Caco-2 (cell line): ENCODE results near the gene OSBPL6. TPM values are rescaled to one million over a fixed set of nuclear protein-coding genes. Genes with fewer than 3 reads are reported as not detected.

Source experiments
- BruUV-seq: library from RNA; stranded (reverse); fragments of 400-500 nt; replicated peaks from 2 replicates; lab custom pipeline; 2021; lab: Mats Ljungman, UMichigan
- CTCF ChIA-PET: fragments of 300-600 bp; sonication (Branson Sonifier 250); formaldehyde crosslinking; loops from one replicate; lab custom pipeline; 2022; ENCODE audit warnings: antibody characterized with exemption; lab: Charles Lee
- POLR2A ChIA-PET: fragments of 300-600 bp; sonication (Branson Sonifier 250); formaldehyde crosslinking; loops from one replicate; lab custom pipeline; 2022; ENCODE audit warnings: antibody characterized with exemption; lab: Charles Lee
- DNase-seq, 2 experiments: peaks; one replicate each; pipeline versions ENCODE4 v3.0.0 to v3.0.0-alpha.2; 2020 to 2022
- H3K27me3 ChIP-seq: replicated peaks from 2 replicates; pipeline ENCODE4 v1.6.0; 2011; ENCODE audit warnings: low read length; ENCODE audit not compliant: control insufficient read depth, insufficient read depth
- H3K36me3 ChIP-seq: 2 replicates; pipeline ENCODE4 v1.5.1; 2011; ENCODE audit warnings: low read length; ENCODE audit not compliant: control insufficient read depth, insufficient read depth
- H3K4me1 ChIP-seq: fragments of 250-450 bp; sonication (Bioruptor Pico); 2 replicates; pipeline ENCODE4 v1.5.1; 2020; ENCODE audit warnings: mild to moderate bottlenecking
- H3K4me3 ChIP-seq: 2 replicates; pipeline ENCODE4 v1.5.1; 2011; ENCODE audit warnings: low read depth, mild to moderate bottlenecking, control low read depth, low read length
- H3K9me3 ChIP-seq: fragments of 250-450 bp; sonication (Bioruptor Pico); 2 replicates; pipeline ENCODE4 v1.5.1; 2020; ENCODE audit warnings: mild to moderate bottlenecking, moderate library complexity
- H3K27ac Mint-ChIP-seq: one replicate; pipeline ENCODE4 v1.8.0; 2022; ENCODE audit warnings: mixed read lengths; ENCODE audit not compliant: unreplicated experiment
- H3K27me3 Mint-ChIP-seq: one replicate; pipeline ENCODE4 v1.8.0; 2022; ENCODE audit warnings: mixed read lengths; ENCODE audit not compliant: insufficient read depth, unreplicated experiment
- H3K36me3 Mint-ChIP-seq: one replicate; pipeline ENCODE4 v1.8.0; 2022; ENCODE audit warnings: mild to moderate bottlenecking, mixed read lengths; ENCODE audit not compliant: insufficient read depth, unreplicated experiment
- H3K4me1 Mint-ChIP-seq: one replicate; pipeline ENCODE4 v1.8.0; 2022; ENCODE audit warnings: low read depth, mixed read lengths; ENCODE audit not compliant: unreplicated experiment
- H3K4me3 Mint-ChIP-seq: one replicate; pipeline ENCODE4 v1.8.0; 2022; ENCODE audit warnings: mild to moderate bottlenecking, moderate library complexity, mixed read lengths; ENCODE audit not compliant: unreplicated experiment
- H3K9me3 Mint-ChIP-seq: one replicate; pipeline ENCODE4 v1.8.0; 2022; ENCODE audit warnings: mixed read lengths; ENCODE audit not compliant: unreplicated experiment
- CTCF ChIP-seq, 2 experiments: fragments of 200-600 bp in 1 of 2; IDR thresholded peaks; 1 replicate in 1 of 2; 2 replicates in 1 of 2; pipeline versions ENCODE4 v1.5.1 to v1.8.0; 2011 to 2022; ENCODE audit warnings: antibody characterized with exemption in 1 of 2, control low read depth in 1 of 2, inconsistent platforms in 1 of 2, low read depth in 1 of 2, low read length in 1 of 2, mild to moderate bottlenecking in 1 of 2, moderate library complexity in 1 of 2; ENCODE audit not compliant: insufficient read depth in 1 of 2, severe bottlenecking in 1 of 2, unreplicated experiment in 1 of 2
- intact Hi-C: fragments of 100-400 bp; cut with micrococcal nuclease; formaldehyde crosslinking; loops from one replicate; pipeline ENCODE4 v1.10.0; 2022; ENCODE audit not compliant: unreplicated experiment
- total RNA-seq: library from RNA; stranded (reverse); gene quantifications from 2 replicates; pipeline ENCODE4 v1.2.3, GENCODE V29; 2022

The OSBPL6 gene
- total RNA-seq, 1 experiment from 2014 or later: 1.5 TPM

GRCh38 chr2:178365116-178365515 is 170.8 kb downstream of the OSBPL6 start:
- H3K27ac Mint-ChIP-seq: no peak overlapping the region
- Histone ChIP-seq H3K27me3 (no peaks in the 10 kb centered on the region), H3K4me1 (no peaks in the 10 kb centered on the region), H3K4me3 (no peak overlapping the region), H3K9me3 (no peaks in the 10 kb centered on the region), H3K36me3 (no peaks in the 10 kb centered on the region)
- H3K36me3 Mint-ChIP-seq: no peaks in the 10 kb centered on the region
- no TSS peak for BruUV-seq
- ChIA-PET POLR2A (no interaction called here), CTCF (no interaction called here)
- H3K27me3 Mint-ChIP-seq: peaks cover 4% of the 10 kb centered on the region
- DNase-seq: no peak
- H3K9me3 Mint-ChIP-seq: no peaks in the 10 kb centered on the region
- intact Hi-C loops: no loop called here
- no peaks in the 10 kb centered on the region for H3K4me1 Mint-ChIP-seq
- no peak overlapping the region for H3K4me3 Mint-ChIP-seq
- TF ChIP-seq CTCF (IDR thresholded peaks at IDR 0.05; ENCODE audit: insufficient read depth in 1 of 2, low read depth in 1 of 2, low read length in 1 of 2, severe bottlenecking in 1 of 2, unreplicated experiment in 1 of 2): no peak

GRCh38 chr2:178366412-178366811 is 172.1 kb downstream of the OSBPL6 start:
- no peak for TF ChIP-seq CTCF (IDR thresholded peaks at IDR 0.05; ENCODE audit: insufficient read depth in 1 of 2, low read depth in 1 of 2, low read length in 1 of 2, severe bottlenecking in 1 of 2, unreplicated experiment in 1 of 2)
- Mint-ChIP-seq H3K4me3 (no peak overlapping the region), H3K36me3 (no peaks in the 10 kb centered on the region), H3K27me3 (peaks cover 4% of the 10 kb centered on the region), H3K9me3 (no peaks in the 10 kb centered on the region), H3K4me1 (no peaks in the 10 kb centered on the region), H3K27ac (no peak overlapping the region)
- Histone ChIP-seq H3K36me3 (no peaks in the 10 kb centered on the region), H3K27me3 (no peaks in the 10 kb centered on the region), H3K9me3 (no peaks in the 10 kb centered on the region), H3K4me1 (no peaks in the 10 kb centered on the region), H3K4me3 (no peak overlapping the region)
- BruUV-seq: no TSS peak
- ChIA-PET CTCF (no interaction called here), POLR2A (no interaction called here)
- DNase-seq: no peak
- intact Hi-C loops: no loop called here

GRCh38 chr2:178367344-178367743 is 173.0 kb downstream of the OSBPL6 start:
- no peaks in the 10 kb centered on the region for H3K4me1 ChIP-seq
- BruUV-seq: no TSS peak

More at GRCh38 chr2:178367344-178367743, 173.0 kb downstream of the OSBPL6 start:
- Histone ChIP-seq H3K36me3 (no peaks in the 10 kb centered on the region), H3K4me3 (no peak overlapping the region), H3K9me3 (no peaks in the 10 kb centered on the region), H3K27me3 (no peaks in the 10 kb centered on the region)
- CTCF ChIA-PET: no interaction called here
- Mint-ChIP-seq H3K4me3 (no peak overlapping the region), H3K9me3 (no peaks in the 10 kb centered on the region), H3K27ac (no peak overlapping the region), H3K4me1 (no peaks in the 10 kb centered on the region), H3K27me3 (peaks cover 4% of the 10 kb centered on the region), H3K36me3 (no peaks in the 10 kb centered on the region)
- intact Hi-C loops: no loop called here
- no peak for DNase-seq
- POLR2A ChIA-PET: no interaction called here
- TF ChIP-seq CTCF (IDR thresholded peaks at IDR 0.05; ENCODE audit: insufficient read depth in 1 of 2, low read depth in 1 of 2, low read length in 1 of 2, severe bottlenecking in 1 of 2, unreplicated experiment in 1 of 2): no peak
